Activated T-helper 1 cell treated with anti-CD3 and anti-CD28 coated beads, Interleukin-12 subunit alpha, Interleukin-12 subunit beta, Interleukin-2, Interleukin-4 antibody, amounts not matched to agents 30 ng/mL and 10 ng/mL and 1 ng/mL, durations not matched to agents 14 hours and 24 hours and 36 hours (primary cell): ENCODE data around the gene HIRA. TPM values are rescaled to one million over a fixed set of nuclear protein-coding genes. Genes with fewer than 3 reads are reported as not detected.
"Not testable (repeated sequence)": the region's sequence is repeated elsewhere in the genome, so short reads cannot be mapped to it uniquely, and the experiment has no call there.

Source experiments
- DNase-seq: peaks from one replicate; pipeline ENCODE4 v3.0.0; 2021; ENCODE audit warnings: low spot score
- H3K27ac Mint-ChIP-seq: one replicate; pipeline ENCODE4 v1.8.0; 2021; ENCODE audit warnings: mild to moderate bottlenecking, mixed read lengths
- H3K27me3 Mint-ChIP-seq: one replicate; pipeline ENCODE4 v1.8.0; 2022; ENCODE audit warnings: mild to moderate bottlenecking, moderate library complexity, mixed read lengths; ENCODE audit not compliant: insufficient read depth
- H3K36me3 Mint-ChIP-seq: one replicate; pipeline ENCODE4 v1.8.0; 2021; ENCODE audit warnings: low read depth, mixed read lengths
- H3K4me1 Mint-ChIP-seq: one replicate; pipeline ENCODE4 v1.8.0; 2021; ENCODE audit warnings: low read depth, mixed read lengths
- H3K4me3 Mint-ChIP-seq: one replicate; pipeline ENCODE4 v1.8.0; 2021; ENCODE audit warnings: mild to moderate bottlenecking, moderate library complexity, mixed read lengths
- H3K9me3 Mint-ChIP-seq: one replicate; pipeline ENCODE4 v1.8.0; 2021; ENCODE audit warnings: mixed read lengths
- intact Hi-C: fragments of 100-400 bp; cut with micrococcal nuclease; formaldehyde crosslinking; loops from one replicate; pipeline ENCODE4 v1.15.1; 2024
- total RNA-seq: library from RNA; stranded (reverse); gene quantifications from 2 replicates; pipeline ENCODE4 v1.2.3, GENCODE V29; 2022

Gene HIRA
- total RNA-seq, 1 donor from 2014 or later, result 46.0 TPM

DNA sequence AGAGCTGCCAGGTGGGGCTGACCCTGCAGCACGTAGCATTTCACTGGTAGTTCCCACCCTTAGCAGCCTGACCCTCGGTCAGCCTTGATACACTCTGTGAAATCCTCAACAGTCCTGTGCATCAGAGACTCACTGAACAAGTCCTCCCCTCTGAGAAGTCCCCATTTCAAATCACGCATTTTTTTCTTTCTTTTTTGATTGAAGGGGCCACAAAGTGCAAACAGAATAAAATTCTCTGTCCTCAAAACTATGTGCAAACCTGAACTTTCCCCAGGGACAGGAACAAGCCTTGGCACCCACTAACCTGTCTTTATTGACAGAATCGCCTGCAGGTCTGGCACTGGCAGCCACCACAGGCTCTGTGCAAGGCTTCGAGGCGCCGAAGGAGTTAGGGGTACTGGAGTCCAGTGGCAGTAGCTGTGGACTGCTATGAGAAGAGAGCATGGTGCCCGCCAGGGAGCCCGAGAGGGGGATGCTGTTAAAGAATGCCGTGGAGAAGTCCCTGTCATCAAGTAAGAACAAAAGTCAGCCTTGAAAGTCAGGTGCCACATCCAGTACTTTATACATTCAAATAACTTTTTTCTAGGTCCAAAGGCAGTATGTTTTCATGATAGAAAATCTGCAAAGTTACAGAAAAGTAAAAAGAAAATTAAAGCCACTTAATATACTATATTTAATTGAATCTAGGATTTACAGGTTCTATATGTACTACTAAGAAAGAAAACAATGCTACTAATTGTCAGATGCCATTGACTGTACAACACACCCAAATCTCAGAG is 53.8 kb downstream of the HIRA start:
- Mint-ChIP-seq H3K4me3 (no peak overlapping the region), H3K9me3 (no peaks in the 10 kb centered on the region), H3K36me3 (peaks cover 42% of the 10 kb centered on the region), H3K27ac (no peak overlapping the region), H3K27me3 (no peaks in the 10 kb centered on the region), H3K4me1 (no peaks in the 10 kb centered on the region)
- intact Hi-C loops, result no loop called here
- DNase-seq, result no peak

DNA sequence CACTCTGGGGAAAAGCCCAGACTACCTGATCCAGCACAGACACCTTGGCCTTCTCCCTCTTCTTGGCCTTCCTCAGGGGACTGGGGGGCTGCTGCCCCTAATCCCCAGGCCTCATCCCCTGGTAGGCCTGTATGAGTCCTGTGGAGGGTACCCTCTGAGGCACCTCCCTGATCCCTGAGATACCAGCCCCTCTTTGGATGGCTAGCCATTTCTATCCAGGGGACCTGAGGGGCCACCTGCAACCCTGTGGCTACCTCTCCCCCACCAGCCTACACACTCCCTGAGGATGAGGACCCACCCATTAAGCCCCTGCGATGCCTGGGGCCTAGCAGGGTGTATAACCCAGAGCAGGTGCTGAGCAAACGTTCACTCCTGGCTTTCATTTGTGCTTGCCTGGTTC is 54.6 kb downstream of the HIRA start:
- no peaks in the 10 kb centered on the region for H3K27me3 Mint-ChIP-seq
- H3K9me3 Mint-ChIP-seq, result no peaks in the 10 kb centered on the region
- H3K27ac Mint-ChIP-seq, result no peak overlapping the region
- peaks cover 35% of the 10 kb centered on the region for H3K36me3 Mint-ChIP-seq
- no peak for DNase-seq
- intact Hi-C loops, result no loop called here
- H3K4me3 Mint-ChIP-seq, result no peak overlapping the region
- no peaks in the 10 kb centered on the region for H3K4me1 Mint-ChIP-seq

DNA sequence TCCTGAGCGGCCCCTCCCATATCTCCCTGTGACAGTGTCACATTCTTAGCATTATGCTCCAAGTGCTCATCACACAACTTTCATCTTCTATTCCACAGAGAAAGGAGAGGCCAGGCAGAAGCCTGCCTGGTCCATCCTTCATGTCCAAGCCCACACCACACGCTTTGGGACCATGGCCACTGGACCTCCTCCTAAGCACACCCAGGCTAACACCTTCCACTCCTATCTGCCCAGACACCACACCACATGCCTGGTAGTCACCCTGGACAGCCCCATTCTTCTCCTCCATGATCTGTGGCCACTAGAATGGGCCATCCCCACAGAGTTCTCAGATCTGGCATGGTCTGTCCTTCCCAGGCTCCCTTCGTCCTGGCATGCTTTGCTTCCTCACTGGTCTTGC is 55.3 kb downstream of the HIRA start:
- Mint-ChIP-seq H3K4me1 (no peaks in the 10 kb centered on the region), H3K36me3 (peaks cover 33% of the 10 kb centered on the region), H3K27ac (no peak overlapping the region), H3K27me3 (no peaks in the 10 kb centered on the region), H3K9me3 (no peaks in the 10 kb centered on the region), H3K4me3 (no peak overlapping the region)
- intact Hi-C loops, result no loop called here
- no peak for DNase-seq

DNA sequence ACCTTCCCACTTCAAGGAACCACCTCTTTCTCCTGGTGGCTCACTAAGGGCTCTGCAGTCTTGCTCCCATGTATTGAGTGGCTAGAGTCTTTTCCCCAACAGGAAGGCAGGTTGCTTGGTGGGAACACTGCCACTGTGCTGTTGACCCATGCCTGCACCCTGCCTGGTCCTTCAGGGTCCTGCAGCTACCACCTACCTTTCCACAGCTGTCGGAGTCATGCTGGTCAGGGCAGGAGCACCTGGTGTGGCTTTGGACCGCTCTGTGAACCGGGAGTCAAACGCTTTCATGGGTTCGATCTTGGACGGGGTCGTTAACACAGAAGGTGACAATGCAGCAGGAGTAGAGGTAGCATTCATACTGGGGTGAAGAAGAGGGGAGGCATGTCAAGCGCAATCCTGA is 56.1 kb downstream of the HIRA start:
- H3K36me3 Mint-ChIP-seq, result peaks cover 31% of the 10 kb centered on the region
- H3K4me1 Mint-ChIP-seq, result no peaks in the 10 kb centered on the region
- no peak overlapping the region for H3K4me3 Mint-ChIP-seq
- intact Hi-C loops, result no loop called here
- no peaks in the 10 kb centered on the region for H3K9me3 Mint-ChIP-seq
- H3K27ac Mint-ChIP-seq, result peak overlapping the region; percentile 59
- no peaks in the 10 kb centered on the region for H3K27me3 Mint-ChIP-seq
- no peak for DNase-seq

DNA sequence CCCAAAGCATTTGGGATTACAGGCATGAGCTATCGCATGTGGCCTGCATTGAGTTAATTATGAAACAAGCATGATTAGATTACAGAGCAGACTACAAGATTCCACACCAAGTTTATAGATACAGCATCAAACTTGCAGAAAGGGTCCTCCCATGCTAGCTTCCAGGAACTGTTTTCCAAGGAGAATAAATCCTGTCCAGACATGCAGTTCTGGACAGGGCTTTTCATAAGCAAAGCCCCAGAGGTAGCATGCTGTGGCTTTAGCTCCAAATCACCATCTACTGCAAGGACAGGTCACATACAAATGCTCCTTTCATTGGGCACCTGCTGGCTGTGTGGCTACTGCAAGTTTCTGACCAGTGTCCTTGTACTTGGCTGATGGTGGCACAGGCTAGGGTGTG is 57.1 kb downstream of the HIRA start:
- H3K4me3 Mint-ChIP-seq, result no peak overlapping the region
- no peaks in the 10 kb centered on the region for H3K27me3 Mint-ChIP-seq
- no peak for DNase-seq
- no peaks in the 10 kb centered on the region for H3K4me1 Mint-ChIP-seq
- H3K36me3 Mint-ChIP-seq, result peaks cover 31% of the 10 kb centered on the region
- no peaks in the 10 kb centered on the region for H3K9me3 Mint-ChIP-seq
- H3K27ac Mint-ChIP-seq, result no peak overlapping the region
- intact Hi-C loops, result no loop called here

DNA sequence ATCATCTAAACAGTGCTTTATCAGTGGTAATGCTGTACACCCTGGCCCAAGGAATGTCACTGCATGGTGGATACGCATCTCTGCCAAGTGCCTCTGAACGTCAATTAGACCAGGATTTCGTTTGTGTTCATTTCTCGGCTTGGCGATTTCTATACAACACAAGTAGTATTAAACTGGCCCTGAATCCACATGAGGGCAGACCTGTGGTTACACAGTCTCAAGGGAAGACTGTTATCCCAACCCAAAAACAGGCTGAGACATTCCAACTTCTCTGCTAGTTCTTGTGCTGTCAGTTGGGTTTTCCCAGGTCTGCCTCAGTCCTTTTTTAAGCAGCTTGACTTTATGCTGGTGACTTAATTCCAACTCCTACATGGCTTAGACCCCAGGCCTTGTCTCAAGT is 58.1 kb downstream of the HIRA start:
- intact Hi-C loops, result no loop called here
- Mint-ChIP-seq H3K9me3 (no peaks in the 10 kb centered on the region), H3K36me3 (peaks cover 33% of the 10 kb centered on the region), H3K4me1 (no peaks in the 10 kb centered on the region), H3K27ac (no peak overlapping the region), H3K27me3 (no peaks in the 10 kb centered on the region), H3K4me3 (no peak overlapping the region)
- no peak for DNase-seq

DNA sequence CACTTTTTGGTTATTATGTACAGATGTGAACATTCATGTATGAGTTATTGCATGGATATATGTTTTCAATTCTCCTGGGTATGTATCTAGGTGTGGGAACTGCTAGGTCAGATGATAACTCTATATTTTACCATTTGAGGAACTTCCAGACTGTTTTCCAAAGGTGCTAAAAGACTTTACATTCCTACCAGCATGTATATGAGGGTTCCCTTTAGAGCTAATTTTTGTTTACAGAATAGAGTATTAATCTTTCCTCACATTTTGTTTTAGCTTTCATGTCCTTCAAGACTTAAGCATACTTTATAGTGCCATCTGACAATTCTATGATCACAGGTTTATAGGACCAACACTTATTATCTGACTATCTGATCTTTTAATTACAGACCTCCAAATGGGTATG is 59.6 kb downstream of the HIRA start:
- Mint-ChIP-seq H3K36me3 (peaks cover 37% of the 10 kb centered on the region), H3K4me3 (no peak overlapping the region), H3K4me1 (no peaks in the 10 kb centered on the region), H3K27ac (no peak overlapping the region), H3K9me3 (no peaks in the 10 kb centered on the region), H3K27me3 (no peaks in the 10 kb centered on the region)
- DNase-seq, result no peak
- intact Hi-C loops, result no loop called here

DNA sequence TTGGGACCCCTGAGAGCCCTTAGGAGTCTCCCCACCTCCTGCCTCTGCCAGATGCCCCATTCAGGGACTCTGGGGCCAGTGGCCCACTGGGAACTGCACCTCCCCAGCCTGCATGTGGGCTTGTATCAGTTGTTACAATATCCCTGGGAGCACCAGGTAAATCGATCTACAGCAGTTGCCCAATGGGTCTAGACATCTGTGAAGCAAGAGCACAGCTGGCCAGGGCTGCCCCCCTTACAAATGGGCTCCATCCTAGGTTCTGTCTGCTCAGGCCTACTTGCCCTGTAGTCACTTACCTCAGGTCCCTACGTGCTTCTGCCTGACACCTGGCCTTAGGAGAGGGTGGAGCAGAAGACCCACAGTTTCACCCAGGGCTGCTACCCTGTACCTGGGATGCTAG is 62.7 kb downstream of the HIRA start:
- intact Hi-C loops, result no loop called here
- Mint-ChIP-seq H3K36me3 (peaks cover 29% of the 10 kb centered on the region), H3K27me3 (no peaks in the 10 kb centered on the region), H3K9me3 (no peaks in the 10 kb centered on the region), H3K27ac (no peak overlapping the region), H3K4me3 (no peak overlapping the region), H3K4me1 (peaks cover 8% of the 10 kb centered on the region)
- no peak for DNase-seq

DNA sequence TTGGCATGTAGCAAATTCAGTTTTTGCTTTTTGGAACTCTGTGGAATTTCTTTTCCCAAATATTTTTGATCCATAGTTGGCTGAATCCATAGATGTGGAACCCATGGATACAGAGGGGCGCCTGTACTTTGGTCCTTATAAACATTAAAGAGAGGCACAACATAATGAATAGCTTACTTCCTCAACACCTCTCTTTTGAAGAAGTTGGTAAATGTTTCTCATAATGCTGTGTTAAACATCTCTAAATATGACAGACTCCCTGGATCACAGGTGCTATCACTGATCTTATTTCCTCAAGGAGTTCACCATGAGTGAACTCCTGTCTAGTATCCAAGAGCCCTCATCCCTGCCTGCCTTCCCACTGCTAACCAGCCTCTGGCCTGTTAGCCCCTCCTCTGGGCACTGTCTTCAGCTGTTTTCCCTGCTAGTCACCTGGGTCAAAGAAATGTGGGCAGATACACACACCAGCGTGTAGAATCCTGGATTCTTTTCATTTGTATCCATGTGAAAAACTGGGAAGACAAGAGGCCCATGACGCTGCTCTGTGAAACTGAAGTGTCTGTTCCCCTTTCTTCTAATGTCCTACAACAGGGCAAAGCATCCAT is 63.7 kb downstream of the HIRA start:
- H3K4me1 Mint-ChIP-seq, result peaks cover 8% of the 10 kb centered on the region
- no peak overlapping the region for H3K27ac Mint-ChIP-seq
- H3K36me3 Mint-ChIP-seq, result peaks cover 24% of the 10 kb centered on the region
- intact Hi-C loops, result no loop called here
- no peaks in the 10 kb centered on the region for H3K9me3 Mint-ChIP-seq
- no peak overlapping the region for H3K4me3 Mint-ChIP-seq
- H3K27me3 Mint-ChIP-seq, result no peaks in the 10 kb centered on the region
- DNase-seq, result no peak

DNA sequence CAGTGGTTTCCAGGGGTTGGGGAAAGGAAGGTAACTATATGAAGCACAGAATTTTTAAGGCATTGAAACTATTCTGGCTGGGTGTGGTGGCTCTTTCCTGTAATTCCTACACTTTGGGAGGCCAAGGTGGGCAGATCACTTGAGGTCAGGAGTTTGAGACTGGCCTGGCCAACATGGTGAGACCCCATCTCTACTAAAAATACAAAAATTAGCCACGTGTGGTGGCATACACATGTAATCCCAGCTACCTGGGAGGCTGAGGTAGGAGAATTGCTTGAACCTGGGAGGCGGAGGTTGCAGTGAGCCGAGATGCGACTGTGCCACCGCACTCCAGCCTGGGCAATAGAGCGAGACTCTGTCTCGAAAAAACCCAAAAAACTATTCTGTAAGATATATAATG is 68.0 kb downstream of the HIRA start:
- intact Hi-C loops, H3K9me3 Mint-ChIP-seq, H3K27me3 Mint-ChIP-seq, DNase-seq, H3K27ac Mint-ChIP-seq, H3K4me3 Mint-ChIP-seq: not testable (repeated sequence)
- Mint-ChIP-seq H3K36me3 (peaks cover 49% of the 10 kb centered on the region), H3K4me1 (peaks cover 12% of the 10 kb centered on the region)

DNA sequence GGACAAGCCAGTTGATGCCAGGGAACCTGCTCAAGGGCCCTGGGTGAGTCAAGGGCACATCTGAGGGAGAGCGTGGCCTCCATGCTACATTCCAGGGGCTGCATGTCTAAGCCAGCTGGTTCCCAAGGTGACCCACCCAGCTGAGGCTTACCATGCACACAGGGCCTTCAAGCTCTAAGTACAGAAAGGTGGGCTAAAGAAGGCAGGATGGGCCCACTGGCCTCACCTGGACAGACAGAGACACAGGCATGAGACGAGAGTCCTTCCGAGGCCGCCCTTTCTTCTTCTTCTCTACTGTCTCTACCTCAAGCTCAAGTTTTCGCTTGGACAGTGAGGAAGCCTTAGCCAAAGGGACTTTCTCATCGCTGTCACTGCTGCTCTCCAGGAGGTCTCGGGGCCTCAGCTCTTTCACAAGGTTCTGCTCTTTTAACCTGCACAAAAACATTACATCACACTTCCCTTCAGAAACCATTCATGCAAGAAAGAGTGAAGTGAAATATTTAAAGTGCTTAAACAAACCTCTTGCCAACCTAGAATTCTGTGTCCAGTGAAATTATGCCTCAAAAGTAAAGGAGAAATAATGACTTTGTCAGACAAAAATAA is 69.9 kb downstream of the HIRA start:
- H3K27ac Mint-ChIP-seq, result peak overlapping the region; percentile 29
- H3K4me3 Mint-ChIP-seq, result no peak overlapping the region
- H3K36me3 Mint-ChIP-seq, result peaks cover 40% of the 10 kb centered on the region

DNA sequence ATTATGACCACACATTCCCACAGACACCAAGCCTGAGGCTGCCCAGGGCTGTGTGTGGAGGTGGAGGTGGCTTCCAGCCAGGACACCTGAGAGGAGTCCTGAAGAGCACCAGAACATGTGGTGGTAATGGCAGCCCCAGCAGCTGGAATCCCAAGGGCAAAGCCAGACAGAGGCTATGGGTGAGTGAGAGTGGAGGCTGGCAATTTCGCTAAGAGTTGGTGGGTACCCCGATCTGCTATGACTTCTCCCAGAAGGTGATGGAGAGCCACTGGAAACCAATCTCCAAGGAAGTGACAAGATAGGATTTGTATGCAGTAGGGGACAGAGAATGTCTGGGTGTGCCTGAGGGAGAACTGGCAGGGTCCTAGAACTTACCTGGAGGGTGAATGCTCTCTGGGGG is 70.7 kb downstream of the HIRA start:
- Mint-ChIP-seq H3K27ac (no peak overlapping the region), H3K27me3 (no peaks in the 10 kb centered on the region), H3K9me3 (no peaks in the 10 kb centered on the region), H3K4me1 (peaks cover 12% of the 10 kb centered on the region), H3K36me3 (peaks cover 36% of the 10 kb centered on the region), H3K4me3 (no peak overlapping the region)
- intact Hi-C loops, result no loop called here
- no peak for DNase-seq

More for the DNA sequence above, 69.9 kb downstream of the HIRA start:
- no peaks in the 10 kb centered on the region for H3K27me3 Mint-ChIP-seq
- H3K9me3 Mint-ChIP-seq, result no peaks in the 10 kb centered on the region
- peaks cover 12% of the 10 kb centered on the region for H3K4me1 Mint-ChIP-seq
- no peak for DNase-seq
- intact Hi-C loops, result no loop called here

DNA sequence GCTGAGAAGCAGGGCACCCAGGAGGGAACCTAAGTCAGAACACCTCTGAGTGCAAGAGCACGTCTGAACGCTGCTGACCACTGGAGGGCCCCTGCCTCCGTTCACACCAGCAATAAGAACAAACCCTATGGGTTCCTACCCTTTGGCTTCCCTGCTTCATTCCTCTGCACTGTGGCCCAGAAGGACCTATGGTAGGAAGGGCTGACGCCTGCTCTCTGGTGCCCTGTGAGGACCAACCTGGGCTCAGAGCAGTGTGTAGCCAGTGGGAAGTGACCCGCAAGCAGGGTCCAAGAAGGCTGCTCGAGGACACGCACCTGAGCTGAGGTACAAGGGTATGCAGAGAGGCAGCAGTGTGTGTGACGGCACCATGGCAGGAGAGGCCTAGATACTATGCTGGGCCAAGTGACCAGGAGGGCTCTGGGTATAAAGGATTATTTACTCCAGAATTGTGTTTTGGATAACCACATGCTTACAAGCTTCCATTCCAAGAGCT is 71.2 kb downstream of the HIRA start:
- Mint-ChIP-seq H3K27me3 (no peaks in the 10 kb centered on the region), H3K4me1 (peaks cover 12% of the 10 kb centered on the region), H3K9me3 (no peaks in the 10 kb centered on the region), H3K27ac (no peak overlapping the region), H3K36me3 (peaks cover 40% of the 10 kb centered on the region), H3K4me3 (no peak overlapping the region)
- intact Hi-C loops, result no loop called here
- no peak for DNase-seq
